ENCODE measurements around the gene CEP57L1.

DNA sequence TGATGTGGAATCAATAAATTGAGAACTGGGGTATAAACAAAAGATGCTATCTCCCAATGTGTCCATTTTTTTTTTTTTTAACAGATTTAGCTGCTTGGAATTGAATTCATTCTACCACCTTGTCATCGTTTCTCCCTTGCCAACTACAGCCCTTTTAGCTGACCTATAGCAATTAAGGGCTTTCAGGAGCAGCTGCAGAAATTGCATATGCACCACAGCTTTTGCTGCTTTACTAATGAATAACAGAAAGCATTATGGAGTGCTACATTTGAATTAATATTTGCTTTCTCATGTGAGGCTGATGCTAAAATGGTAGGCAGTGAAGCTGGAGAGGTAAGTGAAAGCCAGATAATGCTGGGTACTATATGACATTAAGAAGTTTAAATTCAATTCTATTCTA is 6.3 kb upstream of the CEP57L1 start:
- TF ChIP-seq, protein P1, sequence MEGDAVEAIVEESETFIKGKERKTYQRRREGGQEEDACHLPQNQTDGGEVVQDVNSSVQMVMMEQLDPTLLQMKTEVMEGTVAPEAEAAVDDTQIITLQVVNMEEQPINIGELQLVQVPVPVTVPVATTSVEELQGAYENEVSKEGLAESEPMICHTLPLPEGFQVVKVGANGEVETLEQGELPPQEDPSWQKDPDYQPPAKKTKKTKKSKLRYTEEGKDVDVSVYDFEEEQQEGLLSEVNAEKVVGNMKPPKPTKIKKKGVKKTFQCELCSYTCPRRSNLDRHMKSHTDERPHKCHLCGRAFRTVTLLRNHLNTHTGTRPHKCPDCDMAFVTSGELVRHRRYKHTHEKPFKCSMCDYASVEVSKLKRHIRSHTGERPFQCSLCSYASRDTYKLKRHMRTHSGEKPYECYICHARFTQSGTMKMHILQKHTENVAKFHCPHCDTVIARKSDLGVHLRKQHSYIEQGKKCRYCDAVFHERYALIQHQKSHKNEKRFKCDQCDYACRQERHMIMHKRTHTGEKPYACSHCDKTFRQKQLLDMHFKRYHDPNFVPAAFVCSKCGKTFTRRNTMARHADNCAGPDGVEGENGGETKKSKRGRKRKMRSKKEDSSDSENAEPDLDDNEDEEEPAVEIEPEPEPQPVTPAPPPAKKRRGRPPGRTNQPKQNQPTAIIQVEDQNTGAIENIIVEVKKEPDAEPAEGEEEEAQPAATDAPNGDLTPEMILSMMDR (IDR thresholded peaks at IDR 0.05), result no peak
- no peak for TF ChIP-seq POLR2A (IDR thresholded peaks at IDR 0.05)

Measured in Peyer's patch (tissue), 4 donors.